Neural cell (in vitro differentiated cells): ENCODE measurements around the gene MRPL53. TPM values are rescaled to one million over a fixed set of nuclear protein-coding genes. Genes with fewer than 3 reads are reported as not detected.

ENCODE experiments used
- H2AFZ ChIP-seq: fragments of 200-600, 300-800 bp; sonication (generic), shearing (Covaris generic); 2 replicates; pipeline ENCODE4 v1.6.0; 2014; ENCODE audit warnings: low read depth, mild to moderate bottlenecking, antibody characterized with exemption, low read length, moderate library complexity
- H3F3A ChIP-seq: fragments of 200-600 bp; shearing (Covaris generic); 2 replicates; pipeline ENCODE4 v1.6.1; 2016; ENCODE audit warnings: mild to moderate bottlenecking, moderate library complexity, mixed read lengths, antibody characterized with exemption, low read length; ENCODE audit not compliant: insufficient read depth, poor library complexity, severe bottlenecking
- H3K27ac ChIP-seq: fragments of 200-600, 300-800 bp; sonication (generic), shearing (Covaris generic); 2 replicates; pipeline ENCODE4 v1.5.1; 2014; ENCODE audit warnings: mild to moderate bottlenecking, low read length, moderate library complexity
- H3K27me3 ChIP-seq: fragments of 300-800, 200-600 bp; sonication (generic), shearing (Covaris generic); 2 replicates; pipeline ENCODE4 v1.6.0; 2014; ENCODE audit warnings: mild to moderate bottlenecking, low read depth, low read length, moderate library complexity; ENCODE audit not compliant: insufficient read depth
- H3K36me3 ChIP-seq: fragments of 300-800, 200-600 bp; sonication (generic), shearing (Covaris generic); 2 replicates; pipeline ENCODE4 v1.5.1; 2014; ENCODE audit warnings: mild to moderate bottlenecking, antibody characterized with exemption, low read length, moderate library complexity; ENCODE audit not compliant: insufficient read depth
- H3K4me2 ChIP-seq: fragments of 300-800, 200-600 bp; sonication (generic), shearing (Covaris generic); 2 replicates; pipeline ENCODE4 v1.6.0; 2014; ENCODE audit warnings: mild to moderate bottlenecking, low read length
- H3K4me3 ChIP-seq: fragments of 300-800, 200-600 bp; sonication (generic), shearing (Covaris generic); 2 replicates; pipeline ENCODE4 v1.5.1; 2014; ENCODE audit warnings: mild to moderate bottlenecking, low read length, moderate library complexity
- H3K79me2 ChIP-seq: fragments of 200-600 bp; shearing (Covaris generic); replicated peaks from 2 replicates; pipeline ENCODE4 v1.6.0; 2014; ENCODE audit warnings: mild to moderate bottlenecking, low read length, moderate library complexity; ENCODE audit not compliant: insufficient read depth
- H3K9ac ChIP-seq: fragments of 300-800, 200-600 bp; sonication (generic), shearing (Covaris generic); 2 replicates; pipeline ENCODE4 v1.6.1; 2016; ENCODE audit warnings: mild to moderate bottlenecking, low read length, mixed read lengths
- H3K9me2 ChIP-seq: fragments of 200-600 bp; shearing (Covaris generic); 2 replicates; pipeline ENCODE4 v1.6.1; 2016; ENCODE audit warnings: mild to moderate bottlenecking, low read length, mixed read lengths; ENCODE audit not compliant: insufficient read depth
- H3K9me3 ChIP-seq: fragments of 200-600, 300-800 bp; sonication (generic), shearing (Covaris generic); 2 replicates; pipeline ENCODE4 v1.6.1; 2016; ENCODE audit warnings: mild to moderate bottlenecking, mixed run types, low read length, moderate library complexity, mixed read lengths
- H4K20me1 ChIP-seq: fragments of 200-600 bp; shearing (Covaris generic); 2 replicates; pipeline ENCODE4 v1.6.1; 2016; ENCODE audit warnings: mild to moderate bottlenecking, mixed run types; ENCODE audit not compliant: insufficient read depth
- CTCF ChIP-seq: fragments of 450-650 bp; IDR thresholded peaks from 2 replicates; pipeline ENCODE4 v1.5.1; 2014; ENCODE audit warnings: antibody characterized with exemption, mild to moderate bottlenecking, moderate library complexity; ENCODE audit not compliant: poor library complexity, severe bottlenecking
- EP300 ChIP-seq: fragments of 450-650 bp; conservative IDR thresholded peaks from 2 replicates; pipeline ENCODE4 v1.6.1; 2014; ENCODE audit warnings: antibody characterized with exemption, mild to moderate bottlenecking, moderate library complexity; ENCODE audit not compliant: poor library complexity, severe bottlenecking
- EZH2 ChIP-seq: fragments of 200-600, 300-800 bp; shearing (Covaris generic), sonication (generic); IDR thresholded peaks from 2 replicates; pipeline ENCODE4 v1.6.1; 2014; ENCODE audit warnings: antibody characterized with exemption, low read length, borderline replicate concordance, mild to moderate bottlenecking; ENCODE audit not compliant: insufficient read depth, poor library complexity, severe bottlenecking
- MXI1 ChIP-seq: fragments of 450-650 bp; conservative IDR thresholded peaks from 2 replicates; pipeline ENCODE4 v1.6.1; 2014; ENCODE audit warnings: antibody characterized with exemption, mild to moderate bottlenecking; ENCODE audit not compliant: poor library complexity, severe bottlenecking
- POLR2AphosphoS5 ChIP-seq: IDR thresholded peaks from 2 replicates; pipeline ENCODE4 v1.6.1; 2012
- RAD21 ChIP-seq: fragments of 450-650 bp; conservative IDR thresholded peaks from 2 replicates; pipeline ENCODE4 v1.6.1; 2014; ENCODE audit warnings: antibody characterized with exemption, mild to moderate bottlenecking, moderate library complexity
- SMC3 ChIP-seq: fragments of 450-650 bp; conservative IDR thresholded peaks from 2 replicates; pipeline ENCODE4 v1.6.1; 2014; ENCODE audit warnings: antibody characterized with exemption, mild to moderate bottlenecking, moderate library complexity; ENCODE audit not compliant: poor library complexity
- TAF1 ChIP-seq: IDR thresholded peaks from 2 replicates; pipeline ENCODE4 v1.6.1; 2012; ENCODE audit warnings: low read depth
- polyA plus RNA-seq: library from polyadenylated mRNA; depleted of rRNA; stranded (reverse); fragments of >200 nt; gene quantifications from 2 replicates; pipeline ENCODE4 v1.2.3, GENCODE V29; 2014
- TF ChIP-seq, protein P1 (sequence below): IDR thresholded peaks from 2 replicates; pipeline ENCODE4 v1.6.1; 2012; ENCODE audit warnings: borderline replicate concordance

The MRPL53 gene
- polyA plus RNA-seq, 1 donor from 2014 or later = 28.0 TPM

GRCh38 chr2:74507145-74507925, 34.9 kb upstream of the MRPL53 start, which contains the start of gene PCGF1:
TSS of gene PCGF1 (minus strand) at chr2:74507695. CDS start at chr2:74507668, 27 bp downstream.
- H4K20me1 ChIP-seq = no peaks in the 10 kb centered on the region
- peak within 1 kb of the TSS; percentile 91 for H3K4me2 ChIP-seq
- H3K9me2 ChIP-seq = no peaks in the 10 kb centered on the region
- TF ChIP-seq EP300 (peak; percentile 72), RAD21 (peak; percentile 59), SMC3 (peak; percentile 72), TAF1 (peak; percentile 91), CTCF (peak; percentile 75), POLR2AphosphoS5 (peak; percentile 92), EZH2 (no peak), MXI1 (peak; percentile 75)
- TF ChIP-seq, protein P1, sequence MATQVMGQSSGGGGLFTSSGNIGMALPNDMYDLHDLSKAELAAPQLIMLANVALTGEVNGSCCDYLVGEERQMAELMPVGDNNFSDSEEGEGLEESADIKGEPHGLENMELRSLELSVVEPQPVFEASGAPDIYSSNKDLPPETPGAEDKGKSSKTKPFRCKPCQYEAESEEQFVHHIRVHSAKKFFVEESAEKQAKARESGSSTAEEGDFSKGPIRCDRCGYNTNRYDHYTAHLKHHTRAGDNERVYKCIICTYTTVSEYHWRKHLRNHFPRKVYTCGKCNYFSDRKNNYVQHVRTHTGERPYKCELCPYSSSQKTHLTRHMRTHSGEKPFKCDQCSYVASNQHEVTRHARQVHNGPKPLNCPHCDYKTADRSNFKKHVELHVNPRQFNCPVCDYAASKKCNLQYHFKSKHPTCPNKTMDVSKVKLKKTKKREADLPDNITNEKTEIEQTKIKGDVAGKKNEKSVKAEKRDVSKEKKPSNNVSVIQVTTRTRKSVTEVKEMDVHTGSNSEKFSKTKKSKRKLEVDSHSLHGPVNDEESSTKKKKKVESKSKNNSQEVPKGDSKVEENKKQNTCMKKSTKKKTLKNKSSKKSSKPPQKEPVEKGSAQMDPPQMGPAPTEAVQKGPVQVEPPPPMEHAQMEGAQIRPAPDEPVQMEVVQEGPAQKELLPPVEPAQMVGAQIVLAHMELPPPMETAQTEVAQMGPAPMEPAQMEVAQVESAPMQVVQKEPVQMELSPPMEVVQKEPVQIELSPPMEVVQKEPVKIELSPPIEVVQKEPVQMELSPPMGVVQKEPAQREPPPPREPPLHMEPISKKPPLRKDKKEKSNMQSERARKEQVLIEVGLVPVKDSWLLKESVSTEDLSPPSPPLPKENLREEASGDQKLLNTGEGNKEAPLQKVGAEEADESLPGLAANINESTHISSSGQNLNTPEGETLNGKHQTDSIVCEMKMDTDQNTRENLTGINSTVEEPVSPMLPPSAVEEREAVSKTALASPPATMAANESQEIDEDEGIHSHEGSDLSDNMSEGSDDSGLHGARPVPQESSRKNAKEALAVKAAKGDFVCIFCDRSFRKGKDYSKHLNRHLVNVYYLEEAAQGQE = peak; percentile 16
- H2AFZ ChIP-seq = peak within 1 kb of the TSS; percentile 88
- H3K27me3 ChIP-seq = peaks cover 76% of the 10 kb centered on the region
- H3K4me3 ChIP-seq = peak within 1 kb of the TSS; percentile 70
- H3F3A ChIP-seq = peaks cover 3% of the 10 kb centered on the region
- peaks cover 6% of the 10 kb centered on the region for H3K79me2 ChIP-seq
- H3K9me3 ChIP-seq = no peaks in the 10 kb centered on the region
- peak within 1 kb of the TSS; percentile 92 for H3K9ac ChIP-seq
- H3K27ac ChIP-seq = peak within 1 kb of the TSS; percentile 98
- peaks cover 7% of the 10 kb centered on the region for H3K36me3 ChIP-seq

DNA sequence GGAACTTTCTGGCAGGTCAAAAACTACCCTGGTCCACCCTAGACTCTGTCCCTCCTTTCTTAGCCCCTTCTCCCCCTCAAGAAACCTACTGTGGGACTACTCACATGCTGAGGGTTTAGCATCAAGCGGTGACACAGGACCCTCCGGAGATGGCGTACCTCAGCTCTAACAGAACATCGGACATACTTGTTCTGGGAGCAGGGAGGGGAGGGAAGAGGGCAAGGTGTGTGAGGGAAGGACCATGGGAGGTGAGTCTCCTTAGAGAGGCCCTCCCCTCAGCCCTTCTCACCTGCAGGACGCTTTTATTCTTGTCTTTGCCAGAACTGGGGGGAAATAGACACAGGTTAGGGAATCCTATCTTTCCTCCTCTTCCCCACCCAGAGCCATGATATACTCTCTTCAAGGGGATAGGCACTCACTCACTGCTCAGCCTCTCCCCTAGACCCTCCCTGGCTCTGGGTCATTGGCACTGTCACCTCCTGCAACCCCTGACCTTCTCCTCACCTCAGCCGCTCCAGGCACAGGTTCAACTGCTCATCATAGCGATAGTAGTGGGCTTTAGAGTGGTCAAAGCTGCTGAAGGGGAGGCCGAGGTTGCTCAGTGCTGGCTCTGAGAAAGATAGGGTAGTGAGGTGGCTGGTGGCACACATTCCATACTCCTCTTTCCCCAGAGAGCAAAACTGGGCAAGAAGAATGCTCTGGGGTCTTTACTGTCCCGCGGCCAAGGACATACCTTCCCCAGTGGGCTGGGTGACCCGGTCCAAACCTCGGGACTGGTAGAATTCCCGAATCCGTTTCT, 33.2 kb upstream of the MRPL53 start:
- no peaks in the 10 kb centered on the region for H3K9me2 ChIP-seq
- peaks cover 76% of the 10 kb centered on the region for H3K27me3 ChIP-seq
- no peak overlapping the region for H2AFZ ChIP-seq
- no peaks in the 10 kb centered on the region for H4K20me1 ChIP-seq
- H3K4me2 ChIP-seq = no peak overlapping the region
- peaks cover 6% of the 10 kb centered on the region for H3K79me2 ChIP-seq
- no peak overlapping the region for H3K27ac ChIP-seq
- no peaks in the 10 kb centered on the region for H3K9me3 ChIP-seq
- H3K36me3 ChIP-seq = peaks cover 7% of the 10 kb centered on the region
- TF ChIP-seq EZH2 (no peak), CTCF (no peak), MXI1 (no peak), EP300 (no peak), TAF1 (no peak), POLR2AphosphoS5 (no peak), SMC3 (no peak), RAD21 (no peak)
- TF ChIP-seq, protein P1 = no peak
- H3K4me3 ChIP-seq = peak overlapping the region; percentile 70
- H3K9ac ChIP-seq = no peak overlapping the region
- peaks cover 3% of the 10 kb centered on the region for H3F3A ChIP-seq
